ENCODE results near the gene TBX1. TPM values are rescaled to one million over a fixed set of nuclear protein-coding genes. Genes with fewer than 3 reads are reported as not detected.

TBX1 gene
- total RNA-seq, 4 donors from 2014 or later: 0.18 to 4.4 (median 0.26) TPM

DNA sequence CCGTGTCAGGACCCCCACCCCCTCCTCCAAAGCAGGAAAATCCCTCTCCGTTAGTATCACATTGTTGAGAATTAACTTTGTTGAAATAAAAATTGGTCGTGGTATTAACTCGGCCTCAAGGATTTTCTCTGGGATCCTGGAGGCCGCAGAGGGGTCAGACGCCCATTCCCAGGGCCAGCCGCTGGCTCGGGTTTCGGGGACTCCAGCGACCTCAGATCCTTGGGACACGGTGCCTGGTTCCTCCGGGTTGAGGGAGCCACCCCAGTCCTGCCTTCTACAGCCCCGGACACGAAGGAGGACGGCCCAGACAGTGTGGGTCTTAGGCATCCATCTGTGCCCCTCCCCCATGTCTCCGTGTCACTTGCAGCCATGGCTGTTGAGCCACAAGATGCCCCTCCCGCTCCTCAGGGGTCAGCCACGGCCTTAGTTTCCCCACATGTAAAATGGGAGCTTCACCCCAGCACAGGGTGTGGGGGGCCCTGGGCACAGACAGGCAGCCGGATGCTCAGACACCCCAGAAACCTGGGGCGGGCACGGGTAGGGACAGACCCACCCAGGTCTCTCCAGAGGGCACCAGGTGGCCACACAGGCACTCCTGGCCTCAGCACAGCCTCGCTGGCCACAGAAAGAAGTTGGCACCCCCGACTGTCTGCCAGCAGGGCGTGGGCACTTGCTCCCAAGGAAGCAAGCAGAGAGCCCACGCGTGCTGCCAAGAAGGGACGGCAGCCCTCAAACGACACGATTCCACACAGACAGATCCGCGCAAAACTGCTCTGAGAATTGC is 21.7 kb upstream of the TBX1 start:
- Histone ChIP-seq H3K36me3 (no peaks in the 10 kb centered on the region), H3K4me3 (no peak overlapping the region), H3K4me1 (no peaks in the 10 kb centered on the region), H3K27me3 (peaks cover 0 to 31% (median 0%) of the 10 kb centered on the region in 4 donors), H3K9me3 (no peaks in the 10 kb centered on the region), H3K27ac (no peak overlapping the region)
- TF ChIP-seq, protein P1, sequence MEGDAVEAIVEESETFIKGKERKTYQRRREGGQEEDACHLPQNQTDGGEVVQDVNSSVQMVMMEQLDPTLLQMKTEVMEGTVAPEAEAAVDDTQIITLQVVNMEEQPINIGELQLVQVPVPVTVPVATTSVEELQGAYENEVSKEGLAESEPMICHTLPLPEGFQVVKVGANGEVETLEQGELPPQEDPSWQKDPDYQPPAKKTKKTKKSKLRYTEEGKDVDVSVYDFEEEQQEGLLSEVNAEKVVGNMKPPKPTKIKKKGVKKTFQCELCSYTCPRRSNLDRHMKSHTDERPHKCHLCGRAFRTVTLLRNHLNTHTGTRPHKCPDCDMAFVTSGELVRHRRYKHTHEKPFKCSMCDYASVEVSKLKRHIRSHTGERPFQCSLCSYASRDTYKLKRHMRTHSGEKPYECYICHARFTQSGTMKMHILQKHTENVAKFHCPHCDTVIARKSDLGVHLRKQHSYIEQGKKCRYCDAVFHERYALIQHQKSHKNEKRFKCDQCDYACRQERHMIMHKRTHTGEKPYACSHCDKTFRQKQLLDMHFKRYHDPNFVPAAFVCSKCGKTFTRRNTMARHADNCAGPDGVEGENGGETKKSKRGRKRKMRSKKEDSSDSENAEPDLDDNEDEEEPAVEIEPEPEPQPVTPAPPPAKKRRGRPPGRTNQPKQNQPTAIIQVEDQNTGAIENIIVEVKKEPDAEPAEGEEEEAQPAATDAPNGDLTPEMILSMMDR (IDR thresholded peaks at IDR 0.05): no peak
- no peak for TF ChIP-seq POLR2A (IDR thresholded peaks at IDR 0.05)
- DNase-seq: no peak
- 36 to 40% methylated on average over 3 to 6 of the region's 31 CpGs for WGBS, 2 donors
- intact Hi-C loops (cut with DNase I): no loop called here

DNA sequence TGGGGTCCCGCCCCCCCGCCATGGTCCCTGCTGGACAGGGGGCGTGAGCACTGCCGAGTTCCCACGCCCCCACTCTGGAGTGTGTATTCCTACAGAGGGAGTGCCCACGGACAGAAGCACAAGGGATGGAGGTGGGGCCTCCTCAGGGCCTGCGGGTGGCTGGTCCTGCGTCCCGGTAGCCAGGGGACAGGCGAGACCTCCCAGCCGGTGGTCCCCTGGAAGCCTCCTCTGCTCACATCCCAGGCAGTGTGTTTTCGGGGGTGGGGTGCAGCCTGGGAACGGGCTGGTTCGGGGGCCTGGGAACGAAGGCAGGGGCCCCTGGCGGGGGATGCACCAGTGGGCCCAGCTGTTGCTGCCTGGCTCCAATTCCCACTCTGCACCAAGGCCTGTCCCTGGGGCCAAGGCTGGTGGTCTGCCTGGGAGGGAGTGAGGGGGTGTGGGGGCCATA is 21.1 kb upstream of the TBX1 start:
- no CpG with 5 or more reads among the region's 16 CpGs for WGBS, 2 donors
- no peak for TF ChIP-seq POLR2A (IDR thresholded peaks at IDR 0.05)
- TF ChIP-seq, protein P1 (IDR thresholded peaks at IDR 0.05): no peak
- no peaks in the 10 kb centered on the region for H3K9me3 ChIP-seq
- no peaks in the 10 kb centered on the region for H3K4me1 ChIP-seq
- H3K27me3 ChIP-seq: peaks cover 0 to 31% (median 0%) of the 10 kb centered on the region in 4 donors
- intact Hi-C loops (cut with DNase I): no loop called here
- H3K27ac ChIP-seq: no peak overlapping the region
- no peak for DNase-seq
- no peak overlapping the region for H3K4me3 ChIP-seq
- H3K36me3 ChIP-seq: no peaks in the 10 kb centered on the region

DNA sequence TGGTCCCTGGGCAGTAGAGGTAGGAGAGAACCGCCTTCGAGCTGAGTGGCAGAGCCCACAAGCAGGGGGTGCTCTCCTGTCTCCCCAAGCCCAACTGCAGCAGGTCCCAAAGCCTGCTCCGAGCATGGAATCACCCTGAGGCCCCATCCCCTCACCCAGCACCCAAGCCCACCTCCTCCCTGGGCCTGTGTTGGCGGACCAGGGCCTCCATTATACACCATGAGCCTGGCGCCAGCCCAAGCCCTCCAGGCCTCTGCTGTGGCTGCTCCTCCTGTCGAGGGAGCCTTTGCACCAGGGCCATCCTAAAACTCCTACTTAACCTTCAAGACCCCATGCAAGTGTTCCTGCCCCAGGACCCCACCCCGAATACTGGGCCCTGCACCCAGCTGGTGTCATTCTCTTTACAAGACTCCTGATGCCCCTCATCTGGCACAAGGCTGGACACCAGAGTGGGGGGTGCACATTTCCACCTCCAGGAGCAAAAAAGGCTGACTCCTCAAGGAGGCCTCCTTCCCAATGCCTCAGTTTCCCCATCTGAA is 20.6 kb upstream of the TBX1 start:
- no peak for TF ChIP-seq POLR2A (IDR thresholded peaks at IDR 0.05)
- TF ChIP-seq, protein P1 (IDR thresholded peaks at IDR 0.05): no peak
- no peak for DNase-seq
- H3K4me3 ChIP-seq: no peak overlapping the region
- 67 to 72% methylated on average over 1 to 5 of the region's 7 CpGs for WGBS, 2 donors
- H3K27me3 ChIP-seq: peaks cover 0 to 31% (median 0%) of the 10 kb centered on the region in 4 donors
- no peaks in the 10 kb centered on the region for H3K4me1 ChIP-seq
- H3K9me3 ChIP-seq: no peaks in the 10 kb centered on the region
- H3K36me3 ChIP-seq: no peaks in the 10 kb centered on the region
- H3K27ac ChIP-seq: no peak overlapping the region
- intact Hi-C loops (cut with DNase I): no loop called here

DNA sequence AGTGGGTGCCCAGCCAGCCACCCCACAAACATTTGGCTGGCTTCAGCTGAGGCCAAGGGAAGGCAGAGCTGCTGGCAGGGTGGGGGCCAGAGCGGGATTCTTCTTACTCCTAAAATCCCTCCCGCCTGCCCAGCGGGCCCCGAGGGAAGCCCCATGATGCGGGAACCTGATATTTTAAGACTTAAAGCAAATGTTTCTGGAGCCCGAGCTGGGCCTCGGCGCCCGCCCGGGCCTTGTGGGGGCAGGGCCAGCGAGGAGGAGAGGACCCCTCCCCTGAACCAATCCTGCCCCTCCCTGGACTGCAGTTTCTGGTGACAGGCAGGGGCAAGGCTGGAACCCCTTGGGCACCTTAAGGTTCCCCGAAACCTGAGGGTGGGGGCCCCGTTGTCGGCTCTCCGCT is 20.0 kb upstream of the TBX1 start:
- intact Hi-C loops (cut with DNase I): no loop called here
- 91% methylated on average over 4 of the region's 15 CpGs; no CpG with 5 or more reads in 1 of the 2 donors for WGBS, 2 donors
- Histone ChIP-seq H3K4me1 (no peaks in the 10 kb centered on the region), H3K9me3 (no peaks in the 10 kb centered on the region), H3K36me3 (no peaks in the 10 kb centered on the region), H3K27me3 (peaks cover 0 to 28% (median 0%) of the 10 kb centered on the region in 4 donors), H3K4me3 (no peak overlapping the region), H3K27ac (no peak overlapping the region)
- no peak for DNase-seq
- no peak for TF ChIP-seq POLR2A (IDR thresholded peaks at IDR 0.05)
- TF ChIP-seq, protein P1 (IDR thresholded peaks at IDR 0.05): no peak

DNA sequence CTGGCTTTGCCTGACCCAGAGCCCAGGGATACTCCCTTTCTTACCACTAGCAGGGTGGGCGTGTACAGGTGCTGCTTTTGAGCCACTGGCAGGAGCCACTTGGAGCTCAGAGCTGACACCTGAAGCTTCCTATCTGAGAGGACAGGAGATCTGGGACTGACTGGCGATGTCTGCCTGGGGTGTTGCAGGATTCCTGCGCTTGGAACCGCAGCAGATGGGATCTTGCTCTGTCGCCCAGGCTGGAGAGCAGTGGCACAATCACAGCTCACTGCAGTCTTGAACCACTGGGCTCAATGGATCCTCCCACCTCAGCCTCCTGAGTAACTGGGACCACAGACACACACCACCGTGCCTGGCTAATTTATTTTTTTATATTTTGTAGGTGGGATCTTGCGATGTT is 19.5 kb upstream of the TBX1 start:
- TF ChIP-seq, protein P1 (IDR thresholded peaks at IDR 0.05): no peak
- no peak for TF ChIP-seq POLR2A (IDR thresholded peaks at IDR 0.05)
- 88 to 90% methylated on average over 3 to 7 of the region's 7 CpGs for WGBS, 2 donors
- no peak overlapping the region for H3K27ac ChIP-seq
- no peak for DNase-seq
- intact Hi-C loops (cut with DNase I): no loop called here
- no peaks in the 10 kb centered on the region for H3K4me1 ChIP-seq
- peaks cover 0 to 24% (median 0%) of the 10 kb centered on the region in 4 donors for H3K27me3 ChIP-seq
- H3K4me3 ChIP-seq: no peak overlapping the region
- no peaks in the 10 kb centered on the region for H3K9me3 ChIP-seq
- H3K36me3 ChIP-seq: no peaks in the 10 kb centered on the region
